Lung (tissue), 12 donors: ENCODE data around the gene CLCN6. TPM values are rescaled to one million over a fixed set of nuclear protein-coding genes. Genes with fewer than 3 reads are reported as not detected.

Experiments
- ATAC-seq: fragments of 200-7000 bp; cut with Tn5 transposase; one replicate; pipeline ENCODE4 v1.9.1; 2020; ENCODE audit warnings: moderate number of reproducible peaks; ENCODE audit not compliant: insufficient read depth, low FRiP score
- DNase-seq, 3 donors: peaks; one replicate each; pipeline ENCODE4 v3.0.0-alpha.2; 2013 to 2017
- H3K27ac ChIP-seq, 2 donors: one replicate each; pipeline ENCODE4 v1.5.1; 2013; ENCODE audit warnings: mild to moderate bottlenecking in 2 of 2, moderate library complexity in 2 of 2, control low read depth in 1 of 2, inconsistent platforms in 1 of 2, low read depth in 1 of 2, low read length in 1 of 2
- H3K27me3 ChIP-seq, 3 donors: one replicate each; pipeline ENCODE4 v1.5.1; 2013; ENCODE audit warnings: low read length in 2 of 3; ENCODE audit not compliant: control insufficient read depth in 3 of 3, insufficient read depth in 3 of 3
- H3K36me3 ChIP-seq, 4 donors: one replicate each; pipeline ENCODE4 v1.5.1; 2013; ENCODE audit warnings: low read length in 4 of 4, mild to moderate bottlenecking in 1 of 4, moderate library complexity in 1 of 4; ENCODE audit not compliant: control insufficient read depth in 4 of 4, insufficient read depth in 4 of 4
- H3K4me1 ChIP-seq, 5 donors: one replicate each; pipeline ENCODE4 v1.5.1; 2013; ENCODE audit warnings: low read length in 5 of 5, mild to moderate bottlenecking in 2 of 5, moderate library complexity in 1 of 5; ENCODE audit not compliant: control insufficient read depth in 5 of 5, insufficient read depth in 5 of 5
- H3K4me3 ChIP-seq: one replicate; pipeline ENCODE4 v1.5.1; 2013; ENCODE audit warnings: mild to moderate bottlenecking, control low read depth, moderate library complexity
- H3K9ac ChIP-seq, 2 donors: one replicate each; pipeline ENCODE4 v1.5.1; 2013; ENCODE audit warnings: low read length in 2 of 2, control low read depth in 1 of 2; ENCODE audit not compliant: insufficient read depth in 1 of 2
- H3K9me3 ChIP-seq, 4 donors: one replicate each; pipeline ENCODE4 v1.5.1; 2013; ENCODE audit warnings: low read length in 3 of 4, mild to moderate bottlenecking in 1 of 4, moderate library complexity in 1 of 4; ENCODE audit not compliant: control insufficient read depth in 4 of 4, insufficient read depth in 3 of 4
- CTCF ChIP-seq: IDR thresholded peaks from 2 replicates; pipeline ENCODE4 v1.5.1; 2012; ENCODE audit warnings: mild to moderate bottlenecking; ENCODE audit errors: control extremely low read depth, extremely low read depth
- WGBS, 2 donors: extraction: QIAGEN DNeasy Blood & Tissue Kit; methylation state at CpG; one replicate each; pipeline ENCODE4 v1.1.7; 2013; 5-methylcytosine and 5-hydroxymethylcytosine counted together
- polyA plus RNA-seq, 2 donors: library from polyadenylated mRNA; stranded (reverse); fragments of 200-250 nt; gene quantifications; one replicate each; pipeline ENCODE4 v1.2.1, GENCODE V29; 2013
- total RNA-seq, 2 donors: library from RNA; depleted of rRNA in 1 of 2; stranded (reverse); fragments of >200 nt in 1 of 2; gene quantifications; one replicate each; pipeline ENCODE4 v1.2.1, GENCODE V29; 2014 to 2021
- donor health status: control.
- donor health status: control.
- donor health status: Bipolar disorder and iron deficiency.
- donor health status: healthy.
- donor health status: DM: yes; HTN: yes; CAD: no.

The CLCN6 gene
- total and polyA plus RNA-seq, 4 donors: 16.7 to 35.7 (median 18.1) TPM

GRCh38 chr1:11804666-11805421, 1.1 kb upstream of the CLCN6 start:
- Histone ChIP-seq H3K27me3 (no peaks in the 10 kb centered on the region), H3K36me3 (peaks cover 0 to 17% (median 7%) of the 10 kb centered on the region in 4 donors), H3K9ac (peak overlapping the region; percentile 54 to 66), H3K4me1 (peaks cover 8 to 51% (median 14%) of the 10 kb centered on the region in 5 donors), H3K9me3 (peaks cover 0 to 6% (median 0%) of the 10 kb centered on the region in 4 donors), H3K4me3 (peak overlapping the region; percentile 59), H3K27ac (peak overlapping the region; percentile 95 to 97)
- TF ChIP-seq CTCF: no peak
- DNase-seq (peak; percentile 57 to 72 (median 67)), ATAC-seq (no peak)
- 6% methylated on average over 17 of the region's 17 CpGs for WGBS, 2 donors

- H3K27ac ChIP-seq: peak overlapping the region; percentile 92 to 95
- peaks cover 4 to 8% (median 7%) of the 10 kb centered on the region in 4 donors for H3K36me3 ChIP-seq
- peak overlapping the region; percentile 46 to 63 for H3K9ac ChIP-seq
- no peaks in the 10 kb centered on the region for H3K9me3 ChIP-seq
- TF ChIP-seq CTCF: no peak
- peaks cover 5 to 51% (median 14%) of the 10 kb centered on the region in 5 donors for H3K4me1 ChIP-seq
- ATAC-seq: peak; percentile 16
- H3K27me3 ChIP-seq: no peaks in the 10 kb centered on the region
- DNase-seq: peak in 1 of 3 donors; percentile 41
- WGBS, 2 donors: 1% methylated on average over 19 to 20 of the region's 20 CpGs
- peak overlapping the region; percentile 72 for H3K4me3 ChIP-seq
Measured at GRCh38 chr1:11806307-11806936, 431 bp downstream of the CLCN6 start.

GRCh38 chr1:11807133-11807532, 1.1 kb downstream of the CLCN6 start:
- ATAC-seq: no peak
- H3K9me3 ChIP-seq: no peaks in the 10 kb centered on the region
- DNase-seq: no peak
- H3K4me3 ChIP-seq: peak overlapping the region; percentile 72
- peaks cover 5 to 47% (median 14%) of the 10 kb centered on the region in 5 donors for H3K4me1 ChIP-seq
- H3K9ac ChIP-seq: peak overlapping the region in 1 of 2 donors; percentile 63
- no peak for TF ChIP-seq CTCF
- H3K27me3 ChIP-seq: no peaks in the 10 kb centered on the region
- peaks cover 8 to 11% (median 10%) of the 10 kb centered on the region in 4 donors for H3K36me3 ChIP-seq
- H3K27ac ChIP-seq: peak overlapping the region; percentile 92 to 95
- 24 to 67% methylated on average over 2 of the region's 2 CpGs for WGBS, 2 donors
